ENCODE data around the gene RACK1.
A peak's percentile ranks its signal among the peaks of the same experiment; 100 is the strongest.

- TF ChIP-seq CTCF (IDR thresholded peaks at IDR 0.05) (no peak), GATA2 (CRISPR knock-in tag; IDR thresholded peaks at IDR 0.05) (0 out of 2 replicates have a peak, but pooled peaks have one; percentile 15), EZH2phosphoT487 (IDR thresholded peaks at IDR 0.05; ENCODE audit: borderline replicate concordance, low read depth) (no peak), FOXM1 (IDR thresholded peaks at IDR 0.05; ENCODE audit: low read depth) (no peak), REST (IDR thresholded peaks at IDR 0.05; ENCODE audit: low read depth, low read length) (no peak)
Observed at GRCh38 chr5:181234455-181235306, 9.0 kb downstream of the RACK1 start.
